GM20000 (cell line): ENCODE results near the gene MEIOB.

Source experiments
- DNase-seq: peaks from one replicate; pipeline ENCODE4 v3.0.0; 2012; ENCODE audit warnings: low spot score
- CTCF ChIP-seq: IDR thresholded peaks from 2 replicates; pipeline ENCODE4 v1.5.1; 2012; ENCODE audit warnings: mild to moderate bottlenecking, control low read depth; ENCODE audit errors: extremely low read depth, missing control alignments

Gene MEIOB

GRCh38 chr16:1794221-1794871, 77.6 kb downstream of the MEIOB start:
- no peak for DNase-seq
- TF ChIP-seq CTCF, result no peak

GRCh38 chr16:1793578-1794220, 78.3 kb downstream of the MEIOB start, which contains the start of gene IGFALS:
Gene IGFALS (minus strand): TSS chr16:1793705. CDS start chr16:1793652, 53 bp downstream.
- DNase-seq, result no peak
- TF ChIP-seq CTCF, result no peak

GRCh38 chr16:1792836-1793577, 79.0 kb downstream of the MEIOB start:
- no peak for TF ChIP-seq CTCF
- no peak for DNase-seq

GRCh38 chr16:1791943-1792812, 79.8 kb downstream of the MEIOB start:
- no peak for DNase-seq
- TF ChIP-seq CTCF, result no peak

- no peak for TF ChIP-seq CTCF
- DNase-seq, result no peak
Observed at GRCh38 chr16:1791256-1791942, 80.6 kb downstream of the MEIOB start.

- no peak for TF ChIP-seq CTCF
- DNase-seq, result no peak
Observed at GRCh38 chr16:1790611-1791255, 81.2 kb downstream of the MEIOB start.
